ENCODE data around the gene ST6GALNAC4.

Gene ST6GALNAC4

DNA sequence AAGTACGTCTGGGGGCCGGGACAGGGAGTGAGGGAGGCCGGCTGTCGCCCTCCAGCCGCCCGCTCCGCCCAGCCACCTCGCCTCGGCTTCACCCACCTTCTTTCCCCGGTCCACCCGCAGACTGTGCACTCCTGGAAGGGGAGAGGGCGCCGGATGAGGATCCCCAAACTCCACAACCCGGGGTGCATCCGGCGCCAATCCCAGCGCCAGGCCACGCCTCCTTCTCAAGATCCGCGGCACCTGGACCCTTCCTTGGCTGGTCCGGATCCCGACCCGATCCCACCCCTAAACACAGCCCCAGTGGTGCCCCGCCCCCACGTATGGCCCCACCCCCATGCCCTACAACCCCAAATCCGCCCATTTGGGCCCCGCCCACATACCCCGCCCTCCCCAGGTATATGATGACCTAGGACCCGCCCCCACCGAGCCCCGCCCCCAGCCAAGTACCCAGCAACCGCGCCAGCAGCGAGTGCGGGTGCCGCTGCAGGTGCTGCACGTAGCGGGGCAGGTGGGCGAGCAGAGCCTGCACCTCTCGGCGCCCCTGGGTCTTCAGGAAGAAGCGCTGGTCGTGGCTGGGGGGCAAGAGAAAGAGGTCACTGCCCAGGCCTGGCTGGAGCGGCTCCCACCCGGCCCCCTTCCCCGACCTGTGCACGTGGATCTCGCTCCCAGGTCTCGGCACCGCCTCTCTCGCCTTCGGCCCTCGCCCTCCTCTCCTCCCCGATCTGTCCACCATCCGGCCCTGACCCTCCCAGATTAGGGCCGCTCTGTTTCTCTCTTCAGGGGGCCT is 10.6 kb upstream of the ST6GALNAC4 start:
- DNase-seq (ENCODE audit: insufficient read length, low spot score) (no peak), FAIRE-seq (no peak)
- TF ChIP-seq POLR2A (IDR thresholded peaks at IDR 0.05; ENCODE audit: low read depth, low read length) (no peak), TAF1 (IDR thresholded peaks at IDR 0.05; ENCODE audit: low read depth, low read length) (no peak), POU2F2 (IDR thresholded peaks at IDR 0.05; ENCODE audit: low read depth, low read length) (no peak), POLR2AphosphoS5 (IDR thresholded peaks at IDR 0.05; ENCODE audit: low read depth, low read length) (no peak), PAX5 (IDR thresholded peaks at IDR 0.05; ENCODE audit: insufficient read depth, low read length, severe bottlenecking) (no peak), SPI1 (IDR thresholded peaks at IDR 0.05; ENCODE audit: low read depth, low read length) (no peak)

GRCh38 chr9:127926906-127927200 is 10.0 kb upstream of the ST6GALNAC4 start:
- TF ChIP-seq SPI1 (IDR thresholded peaks at IDR 0.05; ENCODE audit: low read depth, low read length) = no peak
- no peak for TF ChIP-seq POLR2A (IDR thresholded peaks at IDR 0.05; ENCODE audit: low read depth, low read length)
- no peak for TF ChIP-seq POU2F2 (IDR thresholded peaks at IDR 0.05; ENCODE audit: low read depth, low read length)
- TF ChIP-seq TAF1 (IDR thresholded peaks at IDR 0.05; ENCODE audit: low read depth, low read length) = no peak
- no peak for TF ChIP-seq PAX5 (IDR thresholded peaks at IDR 0.05; ENCODE audit: insufficient read depth, low read length, severe bottlenecking)
- no peak for TF ChIP-seq POLR2AphosphoS5 (IDR thresholded peaks at IDR 0.05; ENCODE audit: low read depth, low read length)
- peak; percentile 5 for FAIRE-seq

DNA sequence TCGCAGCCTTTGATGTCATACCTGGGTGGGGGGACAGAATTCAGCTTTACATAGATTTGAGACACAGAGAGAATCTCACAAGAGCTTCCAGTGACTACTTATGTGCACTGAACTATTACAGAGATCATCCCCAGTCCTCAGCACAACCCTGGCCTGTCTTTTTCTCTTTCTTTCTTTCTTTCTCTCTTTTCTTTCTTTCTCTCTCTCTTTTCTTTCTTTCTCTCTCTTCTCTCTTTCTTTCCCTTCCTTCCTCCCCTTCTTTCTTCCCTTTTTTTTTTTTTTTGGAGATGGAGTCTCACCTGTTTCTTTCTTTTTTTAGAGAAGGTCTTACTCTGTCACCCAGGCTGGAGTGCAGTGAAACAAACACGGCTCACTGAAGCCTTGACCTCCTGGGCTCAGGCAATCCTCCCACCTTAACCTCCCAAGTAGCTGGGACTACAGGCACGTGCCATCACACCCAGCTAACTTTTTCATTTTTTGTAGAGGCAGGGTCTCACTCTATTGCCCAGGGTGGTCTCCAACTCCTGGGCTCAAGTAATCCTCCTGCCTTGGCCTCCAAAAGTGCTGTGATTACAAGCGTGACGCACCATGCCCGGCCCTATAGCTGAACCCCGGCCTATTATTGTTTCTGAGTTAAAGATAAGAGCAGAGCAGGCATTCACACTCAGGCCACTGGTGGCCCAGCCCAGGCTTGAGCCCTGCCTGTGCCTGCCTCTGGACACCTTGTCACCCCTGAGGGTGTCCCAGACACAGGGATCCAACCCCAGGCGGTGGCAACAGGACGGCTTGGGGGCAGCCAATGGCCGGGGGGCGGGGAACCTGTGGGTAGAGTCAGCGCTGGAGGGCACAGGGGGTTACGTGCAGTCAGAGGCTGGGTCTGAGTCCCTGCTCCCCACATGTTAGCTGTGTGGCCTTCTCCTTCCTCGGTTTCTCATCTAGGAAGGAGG is 9.4 kb upstream of the ST6GALNAC4 start:
- no peak for DNase-seq (ENCODE audit: insufficient read length, low spot score)
- TF ChIP-seq POU2F2 (IDR thresholded peaks at IDR 0.05; ENCODE audit: low read depth, low read length) (no peak), POLR2A (IDR thresholded peaks at IDR 0.05; ENCODE audit: low read depth, low read length) (no peak), TAF1 (IDR thresholded peaks at IDR 0.05; ENCODE audit: low read depth, low read length) (no peak), SPI1 (IDR thresholded peaks at IDR 0.05; ENCODE audit: low read depth, low read length) (no peak)
- no peak for FAIRE-seq

More at GRCh38 chr9:127926906-127927200, 10.0 kb upstream of the ST6GALNAC4 start:
- no peak for DNase-seq (ENCODE audit: insufficient read length, low spot score)

DNA sequence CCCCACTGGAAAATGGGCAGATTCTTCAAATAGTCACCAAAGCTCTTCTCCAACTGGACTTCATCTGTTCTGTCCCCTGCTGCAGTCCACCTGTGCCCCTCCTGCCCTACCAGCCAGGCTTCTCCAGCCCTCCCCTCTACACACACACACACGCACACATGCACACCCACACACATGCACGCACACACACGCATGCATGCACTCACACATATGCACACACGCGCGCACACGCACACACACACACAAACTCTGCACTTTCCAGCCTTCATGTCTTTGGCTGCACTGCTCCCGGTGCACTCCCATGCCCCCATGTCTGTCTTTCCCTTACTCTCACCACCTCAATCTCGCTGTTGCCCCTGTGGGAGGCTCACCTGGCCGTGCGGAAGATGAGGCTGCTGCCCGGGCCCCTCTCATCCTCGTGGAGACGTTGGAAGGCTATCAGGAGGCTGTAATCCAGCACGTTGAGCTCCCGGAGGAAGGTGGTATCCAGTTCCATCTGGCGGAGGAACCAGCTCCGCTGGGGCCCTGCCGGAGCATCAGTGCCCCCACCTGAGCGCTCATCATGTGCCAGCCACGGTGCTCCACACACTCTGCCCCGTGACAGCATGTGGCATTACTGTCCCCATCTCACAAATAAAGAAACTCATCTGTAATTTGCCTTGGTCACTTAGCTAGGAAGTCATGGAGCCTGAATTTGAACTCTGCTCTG is 8.0 kb upstream of the ST6GALNAC4 start:
- DNase-seq (ENCODE audit: insufficient read length, low spot score) (no peak), FAIRE-seq (peak; percentile 20)
- TF ChIP-seq TAF1 (IDR thresholded peaks at IDR 0.05; ENCODE audit: low read depth, low read length) = no peak
- TF ChIP-seq PAX5 (IDR thresholded peaks at IDR 0.05; ENCODE audit: insufficient read depth, low read length, severe bottlenecking) = no peak
- no peak for TF ChIP-seq POLR2A (IDR thresholded peaks at IDR 0.05; ENCODE audit: low read depth, low read length)

GRCh38 chr9:127923771-127924170 is 6.9 kb upstream of the ST6GALNAC4 start:
- no peak for DNase-seq (ENCODE audit: insufficient read length, low spot score)
- no peak for FAIRE-seq

DNA sequence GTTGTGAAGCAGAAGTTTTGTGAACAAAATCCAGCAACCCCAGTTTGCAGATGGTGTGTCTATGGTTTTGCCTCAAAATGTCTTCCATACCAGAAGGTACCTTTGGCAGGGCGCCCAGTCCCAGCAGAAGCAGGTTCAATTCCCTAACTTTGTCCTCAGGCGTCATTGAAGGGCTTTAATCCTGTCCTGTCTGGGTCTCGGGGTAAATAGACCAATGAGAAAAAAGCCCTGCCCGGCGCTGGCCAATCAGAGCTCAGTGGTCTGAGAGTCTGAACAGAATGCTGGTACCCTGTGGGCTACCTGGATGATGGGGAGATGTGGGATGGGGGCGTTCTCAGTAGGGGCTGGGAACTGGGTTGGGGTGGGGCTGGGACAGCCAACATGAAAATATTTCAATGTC is 6.2 kb upstream of the ST6GALNAC4 start:
- DNase-seq (ENCODE audit: insufficient read length, low spot score) = no peak
- FAIRE-seq = no peak
- TF ChIP-seq PAX5 (IDR thresholded peaks at IDR 0.05; ENCODE audit: insufficient read depth, low read length, severe bottlenecking) (no peak), TAF1 (IDR thresholded peaks at IDR 0.05; ENCODE audit: low read depth, low read length) (no peak), SPI1 (IDR thresholded peaks at IDR 0.05; ENCODE audit: low read depth, low read length) (no peak), POLR2AphosphoS5 (IDR thresholded peaks at IDR 0.05; ENCODE audit: low read depth, low read length) (no peak), POLR2A (IDR thresholded peaks at IDR 0.05; ENCODE audit: low read depth, low read length) (no peak)

More at GRCh38 chr9:127923771-127924170, 6.9 kb upstream of the ST6GALNAC4 start:
- TF ChIP-seq POLR2AphosphoS5 (IDR thresholded peaks at IDR 0.05; ENCODE audit: low read depth, low read length) (no peak), TAF1 (IDR thresholded peaks at IDR 0.05; ENCODE audit: low read depth, low read length) (no peak), POLR2A (IDR thresholded peaks at IDR 0.05; ENCODE audit: low read depth, low read length) (no peak), SPI1 (IDR thresholded peaks at IDR 0.05; ENCODE audit: low read depth, low read length) (no peak), PAX5 (IDR thresholded peaks at IDR 0.05; ENCODE audit: insufficient read depth, low read length, severe bottlenecking) (no peak), POU2F2 (IDR thresholded peaks at IDR 0.05; ENCODE audit: low read depth, low read length) (no peak)

GRCh38 chr9:127921557-127922120 is 4.8 kb upstream of the ST6GALNAC4 start:
- no peak for TF ChIP-seq PAX5 (IDR thresholded peaks at IDR 0.05; ENCODE audit: insufficient read depth, low read length, severe bottlenecking)
- TF ChIP-seq POU2F2 (IDR thresholded peaks at IDR 0.05; ENCODE audit: low read depth, low read length) = 0 out of 2 replicates have a peak, but pooled peaks have one; percentile 33
- DNase-seq (ENCODE audit: insufficient read length, low spot score) (peak; percentile 83), FAIRE-seq (peak; percentile 93)

DNA sequence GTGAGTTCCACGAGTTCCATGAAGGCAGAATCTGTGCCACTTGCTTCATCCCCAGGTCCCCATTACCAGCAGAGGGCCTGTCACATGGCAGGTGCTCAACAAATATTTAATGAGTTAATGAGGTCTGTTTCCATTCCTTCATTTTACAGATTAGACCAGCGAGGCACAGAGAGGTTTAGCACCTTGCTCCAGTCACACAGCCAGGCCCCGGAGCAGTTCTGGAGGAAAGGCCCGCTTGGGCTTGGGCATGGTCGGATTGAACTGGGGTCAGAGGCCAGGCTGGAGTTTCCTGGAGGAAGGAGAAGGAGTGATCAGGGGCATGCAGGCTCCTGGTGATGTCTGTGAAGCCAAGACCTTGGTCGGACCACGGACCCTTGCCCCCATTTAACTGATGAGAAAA is 4.0 kb upstream of the ST6GALNAC4 start:
- FAIRE-seq (no peak), DNase-seq (ENCODE audit: insufficient read length, low spot score) (no peak)
- TF ChIP-seq PAX5 (IDR thresholded peaks at IDR 0.05; ENCODE audit: insufficient read depth, low read length, severe bottlenecking) (no peak), SPI1 (IDR thresholded peaks at IDR 0.05; ENCODE audit: low read depth, low read length) (no peak), POU2F2 (IDR thresholded peaks at IDR 0.05; ENCODE audit: low read depth, low read length) (no peak), POLR2AphosphoS5 (IDR thresholded peaks at IDR 0.05; ENCODE audit: low read depth, low read length) (no peak), TAF1 (IDR thresholded peaks at IDR 0.05; ENCODE audit: low read depth, low read length) (no peak)

GRCh38 chr9:127919253-127919815 is 2.5 kb upstream of the ST6GALNAC4 start:
- FAIRE-seq = no peak
- no peak for TF ChIP-seq POLR2AphosphoS5 (IDR thresholded peaks at IDR 0.05; ENCODE audit: low read depth, low read length)
- TF ChIP-seq POU2F2 (IDR thresholded peaks at IDR 0.05; ENCODE audit: low read depth, low read length) = no peak
- TF ChIP-seq POLR2A (IDR thresholded peaks at IDR 0.05; ENCODE audit: low read depth, low read length) = no peak
- no peak for TF ChIP-seq TAF1 (IDR thresholded peaks at IDR 0.05; ENCODE audit: low read depth, low read length)
- TF ChIP-seq PAX5 (IDR thresholded peaks at IDR 0.05; ENCODE audit: insufficient read depth, low read length, severe bottlenecking) = no peak
- no peak for TF ChIP-seq SPI1 (IDR thresholded peaks at IDR 0.05; ENCODE audit: low read depth, low read length)
- DNase-seq (ENCODE audit: insufficient read length, low spot score) = no peak
